CD4-positive, alpha-beta T cell treated with Interleukin-17A for 1 hour (primary cell): ENCODE results near the gene SERINC5.

Experiments used
- DNase-seq: peaks from one replicate; pipeline ENCODE4 v3.0.0-alpha.2; 2020

Gene SERINC5

GRCh38 chr5:80090884-80091166 lies 165.0 kb downstream of the SERINC5 start:
- no peak for DNase-seq

- DNase-seq, result peak; percentile 64
Observed at GRCh38 chr5:80083101-80083890, 172.6 kb downstream of the SERINC5 start.

GRCh38 chr5:80082731-80083100 lies 173.1 kb downstream of the SERINC5 start:
- DNase-seq, result peak; percentile 51

GRCh38 chr5:80082281-80082680 lies 173.6 kb downstream of the SERINC5 start:
- no peak for DNase-seq

- no peak for DNase-seq
Observed at GRCh38 chr5:80078921-80079320, 176.9 kb downstream of the SERINC5 start.

GRCh38 chr5:80077051-80077714 lies 178.7 kb downstream of the SERINC5 start:
- no peak for DNase-seq

GRCh38 chr5:80076131-80077050 lies 179.5 kb downstream of the SERINC5 start:
- DNase-seq, result no peak

- no peak for DNase-seq
Observed at GRCh38 chr5:80072103-80073073, 183.5 kb downstream of the SERINC5 start.

- DNase-seq, result no peak
Observed at GRCh38 chr5:80071510-80072021, 184.3 kb downstream of the SERINC5 start.

GRCh38 chr5:80070338-80071056 lies 185.4 kb downstream of the SERINC5 start:
- no peak for DNase-seq

- DNase-seq, result no peak
Observed at GRCh38 chr5:80069918-80070318, 185.9 kb downstream of the SERINC5 start.

GRCh38 chr5:80069251-80069800 lies 186.5 kb downstream of the SERINC5 start:
- no peak for DNase-seq

GRCh38 chr5:80068775-80069174 lies 187.1 kb downstream of the SERINC5 start:
- no peak for DNase-seq

GRCh38 chr5:80068246-80068636 lies 187.6 kb downstream of the SERINC5 start:
- DNase-seq, result no peak

GRCh38 chr5:80067531-80068245 lies 188.2 kb downstream of the SERINC5 start:
- no peak for DNase-seq

- DNase-seq, result no peak
Observed at GRCh38 chr5:80067016-80067415, 188.8 kb downstream of the SERINC5 start.

- no peak for DNase-seq
Observed at GRCh38 chr5:80064124-80064523, 191.7 kb downstream of the SERINC5 start.
